Upper lobe of left lung (tissue), 6 donors: ENCODE data around the gene DCP2. TPM values are rescaled to one million over a fixed set of nuclear protein-coding genes. Genes with fewer than 3 reads are reported as not detected.

ENCODE experiments used
- ATAC-seq, 2 donors: fragments of 200-7000 bp; cut with Tn5 transposase; one replicate each; pipeline ENCODE4 v1.9.1; 2022; ENCODE audit warnings: mild to moderate bottlenecking in 2 of 2, moderate library complexity in 2 of 2; ENCODE audit not compliant: low FRiP score in 2 of 2
- DNase-seq, 2 donors: peaks; one replicate each; pipeline ENCODE4 v3.0.0-alpha.2; 2019 to 2020
- H3K27ac ChIP-seq, 4 donors: fragments of 200-600 bp; sonication (generic); one replicate each; pipeline ENCODE4 v1.5.1; 2016 to 2019
- H3K27me3 ChIP-seq, 4 donors: fragments of 200-600 bp; sonication (generic); one replicate each; pipeline ENCODE4 v1.5.1; 2017 to 2019
- H3K36me3 ChIP-seq, 4 donors: fragments of 200-600 bp; sonication (generic); one replicate each; pipeline ENCODE4 v1.5.1; 2016 to 2019
- H3K4me1 ChIP-seq, 4 donors: fragments of 200-600 bp; sonication (generic); one replicate each; pipeline ENCODE4 v1.5.1; 2018 to 2019
- H3K4me3 ChIP-seq, 4 donors: fragments of 200-600 bp; sonication (generic); one replicate each; pipeline ENCODE4 v1.5.1; 2017 to 2019; ENCODE audit warnings: mild to moderate bottlenecking in 2 of 4, moderate library complexity in 1 of 4
- H3K9me3 ChIP-seq, 4 donors: fragments of 200-600 bp; sonication (generic); one replicate each; pipeline ENCODE4 v1.5.1; 2018 to 2019
- CTCF ChIP-seq, 6 experiments: fragments of 450-650 bp in 4 of 6; fragments of 200-600 bp in 2 of 6; sonication (generic) in 2 of 6; IDR thresholded peaks; one replicate each; pipeline ENCODE4 v1.5.1; 2016 to 2019; ENCODE audit warnings: antibody characterized with exemption in 6 of 6
- EP300 ChIP-seq, 4 donors: sonication (generic); formaldehyde crosslinking; IDR thresholded peaks; one replicate each; pipeline ENCODE4 v1.5.1; 2017; ENCODE audit warnings: antibody characterized with exemption in 4 of 4, control low read depth in 2 of 4
- POLR2A ChIP-seq, 4 donors: fragments of 450-650 bp; IDR thresholded peaks; one replicate each; pipeline ENCODE4 v1.5.1; 2016 to 2017; ENCODE audit warnings: antibody characterized with exemption in 4 of 4, mild to moderate bottlenecking in 2 of 4
- POLR2AphosphoS5 ChIP-seq, 2 donors: sonication (generic); formaldehyde crosslinking; IDR thresholded peaks; one replicate each; pipeline ENCODE4 v1.5.1; 2017; ENCODE audit warnings: antibody characterized with exemption in 2 of 2
- WGBS, 2 donors: methylation state at CpG; one replicate each; pipeline ENCODE4 v1.1.5; 2017 to 2018; 5-methylcytosine and 5-hydroxymethylcytosine counted together
- total RNA-seq, 6 donors: library from RNA; depleted of rRNA in 4 of 6; stranded (reverse); fragments of >200 nt in 4 of 6; gene quantifications; one replicate each; pipeline versions ENCODE4 v1.1.0 to v1.2.1, GENCODE V29; 2016 to 2021
- donor health status: DM: no; HTN: no; CAD: no; lungs with moderate emphysema.
- donor health status: DM: no; HTN: yes; CAD: no; lungs with severe emphysema.

DCP2 gene
- total RNA-seq, 6 donors from 2014 or later, result 17.8 to 111 (median 53.2) TPM

GRCh38 chr5:113027015-113027414 lies 50.4 kb downstream of the DCP2 start:
- ATAC-seq, result no peak
- Histone ChIP-seq H3K27ac (no peak overlapping the region), H3K4me1 (peaks cover 0 to 12% (median 9%) of the 10 kb centered on the region in 4 donors), H3K4me3 (no peak overlapping the region), H3K36me3 (peaks cover 0 to 36% (median 17%) of the 10 kb centered on the region in 4 donors), H3K27me3 (no peaks in the 10 kb centered on the region), H3K9me3 (no peaks in the 10 kb centered on the region)
- no peak for DNase-seq
- WGBS, 2 donors, result 85 to 95% methylated on average over 8 of the region's 8 CpGs
- no peak for TF ChIP-seq POLR2AphosphoS5 (IDR thresholded peaks at IDR 0.05)
- no peak for TF ChIP-seq POLR2A (IDR thresholded peaks at IDR 0.05)
- TF ChIP-seq EP300 (IDR thresholded peaks at IDR 0.05), result no peak
- no peak for TF ChIP-seq CTCF (IDR thresholded peaks at IDR 0.05)

- Histone ChIP-seq H3K27ac (no peak overlapping the region), H3K36me3 (peaks cover 0 to 36% (median 17%) of the 10 kb centered on the region in 4 donors), H3K4me1 (peaks cover 0 to 10% (median 8%) of the 10 kb centered on the region in 4 donors), H3K27me3 (no peaks in the 10 kb centered on the region), H3K9me3 (no peaks in the 10 kb centered on the region), H3K4me3 (no peak overlapping the region)
- ATAC-seq (no peak), DNase-seq (no peak)
- 89 to 95% methylated on average over 5 of the region's 5 CpGs for WGBS, 2 donors
- TF ChIP-seq EP300 (IDR thresholded peaks at IDR 0.05), result no peak
- no peak for TF ChIP-seq POLR2A (IDR thresholded peaks at IDR 0.05)
- no peak for TF ChIP-seq POLR2AphosphoS5 (IDR thresholded peaks at IDR 0.05)
- TF ChIP-seq CTCF (IDR thresholded peaks at IDR 0.05), result no peak
Observed at GRCh38 chr5:113027431-113027830, 50.8 kb downstream of the DCP2 start.

DNA sequence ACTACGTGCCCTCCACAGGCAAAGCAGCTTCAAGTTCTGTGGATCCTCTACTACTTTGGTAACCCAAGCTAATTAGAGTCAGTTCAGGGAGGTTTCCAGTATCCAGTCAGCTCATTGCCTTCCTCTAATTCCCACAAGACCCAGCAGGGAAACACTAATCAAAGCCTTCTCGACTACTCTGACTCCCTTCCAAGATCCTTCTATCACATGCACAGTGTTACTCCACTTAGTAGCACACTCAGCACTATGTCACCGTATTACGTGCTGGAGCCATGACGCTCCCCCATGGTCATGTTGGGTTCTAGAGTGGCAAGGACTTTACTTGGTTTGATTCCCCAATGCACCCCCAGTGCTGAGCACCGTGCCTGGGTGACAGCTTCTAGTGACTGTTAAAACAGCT lies 53.0 kb downstream of the DCP2 start:
- DNase-seq, result no peak
- ATAC-seq, result no peak
- H3K9me3 ChIP-seq, result no peaks in the 10 kb centered on the region
- H3K36me3 ChIP-seq, result peaks cover 0 to 36% (median 17%) of the 10 kb centered on the region in 4 donors
- H3K27ac ChIP-seq, result no peak overlapping the region
- WGBS, 2 donors, result 78 to 89% methylated on average over 6 of the region's 6 CpGs
- H3K27me3 ChIP-seq, result no peaks in the 10 kb centered on the region
- TF ChIP-seq POLR2A (IDR thresholded peaks at IDR 0.05) (no peak), EP300 (IDR thresholded peaks at IDR 0.05) (no peak), CTCF (IDR thresholded peaks at IDR 0.05) (no peak), POLR2AphosphoS5 (IDR thresholded peaks at IDR 0.05) (no peak)
- H3K4me1 ChIP-seq, result no peaks in the 10 kb centered on the region
- H3K4me3 ChIP-seq, result no peak overlapping the region

- ATAC-seq (no peak), DNase-seq (no peak)
- Histone ChIP-seq H3K27ac (no peak overlapping the region), H3K27me3 (no peaks in the 10 kb centered on the region), H3K9me3 (no peaks in the 10 kb centered on the region), H3K4me1 (no peaks in the 10 kb centered on the region), H3K4me3 (no peak overlapping the region), H3K36me3 (peaks cover 0 to 30% (median 17%) of the 10 kb centered on the region in 4 donors)
- no peak for TF ChIP-seq EP300 (IDR thresholded peaks at IDR 0.05)
- no peak for TF ChIP-seq POLR2A (IDR thresholded peaks at IDR 0.05)
- TF ChIP-seq POLR2AphosphoS5 (IDR thresholded peaks at IDR 0.05), result no peak
- TF ChIP-seq CTCF (IDR thresholded peaks at IDR 0.05), result no peak
- WGBS, 2 donors, result 83 to 91% methylated on average over 8 of the region's 8 CpGs
Observed at GRCh38 chr5:113031104-113031503, 54.5 kb downstream of the DCP2 start.

DNA sequence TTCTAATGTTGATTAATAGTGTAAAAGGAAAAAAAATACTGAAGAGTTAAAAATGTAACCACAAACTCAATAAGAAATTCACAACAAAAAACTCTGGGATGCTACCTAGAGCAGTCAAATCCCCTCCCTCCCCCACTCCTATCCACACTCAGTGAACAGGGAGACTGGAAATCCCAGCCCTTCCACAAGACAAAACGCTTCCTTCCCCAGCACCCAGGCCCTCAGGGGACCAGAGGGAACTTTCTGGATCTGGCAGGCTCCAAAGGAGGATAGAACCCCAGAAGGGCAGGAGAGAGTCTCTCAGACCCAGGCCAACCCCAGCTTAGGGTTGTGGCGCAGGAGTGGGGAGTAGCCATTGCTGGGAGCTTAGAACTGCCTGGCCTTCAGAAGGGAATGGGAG lies 55.0 kb downstream of the DCP2 start:
- WGBS, 2 donors, result 90 to 100% methylated on average over 2 of the region's 2 CpGs

More for the DNA sequence above, 55.0 kb downstream of the DCP2 start:
- Histone ChIP-seq H3K36me3 (peaks cover 0 to 26% (median 14%) of the 10 kb centered on the region in 4 donors), H3K4me1 (no peaks in the 10 kb centered on the region), H3K27me3 (no peaks in the 10 kb centered on the region), H3K27ac (no peak overlapping the region), H3K9me3 (no peaks in the 10 kb centered on the region), H3K4me3 (no peak overlapping the region)
- TF ChIP-seq POLR2AphosphoS5 (IDR thresholded peaks at IDR 0.05), result no peak
- TF ChIP-seq POLR2A (IDR thresholded peaks at IDR 0.05), result no peak
- TF ChIP-seq EP300 (IDR thresholded peaks at IDR 0.05), result no peak
- no peak for TF ChIP-seq CTCF (IDR thresholded peaks at IDR 0.05)
- no peak for DNase-seq
- ATAC-seq, result no peak
